ENCODE results near the gene RAB3GAP1. TPM values are rescaled to one million over a fixed set of nuclear protein-coding genes. Genes with fewer than 3 reads are reported as not detected.

Gene RAB3GAP1
- 46.7 and 48.3 TPM in 2 replicates for total RNA-seq
- long read RNA-seq, full-length matches to known transcripts = 13 of 84 reads
- long read RNA-seq, partial matches to known transcripts = 58 of 84 reads
- long read RNA-seq, other reads (novel, unspliced or antisense) = 13 of 84 reads

DNA sequence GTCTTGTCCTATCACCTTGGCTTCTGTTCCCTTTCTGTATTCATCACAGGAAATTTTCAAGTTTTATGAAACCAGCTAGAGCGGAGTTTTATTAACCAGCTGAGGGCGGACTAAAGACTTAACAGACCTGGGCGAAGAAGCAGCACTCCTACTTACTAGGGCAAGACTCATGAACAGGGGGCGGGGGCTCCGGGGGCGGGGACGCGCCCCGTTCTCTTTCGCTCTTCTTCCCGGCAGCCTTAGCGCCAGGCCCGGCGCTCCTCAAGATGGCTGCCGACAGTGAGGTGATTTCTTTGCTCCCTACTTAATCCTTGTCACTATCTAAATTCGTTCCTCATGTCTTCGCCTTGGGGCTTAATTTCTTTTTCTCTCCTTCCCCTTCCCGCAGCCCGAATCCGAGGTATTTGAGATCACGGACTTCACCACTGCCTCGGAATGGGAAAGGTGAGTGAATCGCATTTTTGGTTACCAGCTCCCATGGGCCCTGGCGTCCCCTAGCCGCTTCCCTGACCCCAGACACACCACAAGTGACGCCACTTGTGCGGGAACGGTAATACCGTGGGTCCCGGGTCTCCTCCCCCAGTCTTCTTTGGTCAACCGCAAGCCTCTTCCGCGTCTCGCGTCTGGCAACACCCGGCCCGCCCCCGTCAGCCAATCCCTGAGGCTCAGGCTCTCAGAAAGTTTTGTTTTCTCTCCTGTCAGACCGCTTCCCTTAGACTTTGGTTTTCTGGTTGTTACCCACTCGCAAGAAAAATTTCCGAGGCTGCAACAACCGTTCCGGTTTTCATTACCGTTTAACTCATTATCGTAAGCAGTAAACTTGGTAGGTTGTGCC is at the start of gene RAB3GAP1:
Gene RAB3GAP1, plus strand, starts transcription at position 251 of the 835 bp plus-strand sequence. Its CDS starts 16 bp downstream, at position 267.
- DNase-seq (ENCODE audit: extremely low spot score, unreplicated experiment) = peak; percentile 88
- Mint-ChIP-seq H3K36me3 (ENCODE audit: unreplicated experiment) (peaks cover 6% of the 10 kb centered on the region), H3K9me3 (ENCODE audit: unreplicated experiment) (no peaks in the 10 kb centered on the region), H3K27me3 (ENCODE audit: unreplicated experiment) (no peaks in the 10 kb centered on the region), H3K4me1 (ENCODE audit: unreplicated experiment) (peaks cover 37% of the 10 kb centered on the region), H3K27ac (ENCODE audit: unreplicated experiment) (peak within 1 kb of the TSS; percentile 98), H3K4me3 (ENCODE audit: unreplicated experiment) (peak within 1 kb of the TSS; percentile 98)
- TF ChIP-seq, protein P1, sequence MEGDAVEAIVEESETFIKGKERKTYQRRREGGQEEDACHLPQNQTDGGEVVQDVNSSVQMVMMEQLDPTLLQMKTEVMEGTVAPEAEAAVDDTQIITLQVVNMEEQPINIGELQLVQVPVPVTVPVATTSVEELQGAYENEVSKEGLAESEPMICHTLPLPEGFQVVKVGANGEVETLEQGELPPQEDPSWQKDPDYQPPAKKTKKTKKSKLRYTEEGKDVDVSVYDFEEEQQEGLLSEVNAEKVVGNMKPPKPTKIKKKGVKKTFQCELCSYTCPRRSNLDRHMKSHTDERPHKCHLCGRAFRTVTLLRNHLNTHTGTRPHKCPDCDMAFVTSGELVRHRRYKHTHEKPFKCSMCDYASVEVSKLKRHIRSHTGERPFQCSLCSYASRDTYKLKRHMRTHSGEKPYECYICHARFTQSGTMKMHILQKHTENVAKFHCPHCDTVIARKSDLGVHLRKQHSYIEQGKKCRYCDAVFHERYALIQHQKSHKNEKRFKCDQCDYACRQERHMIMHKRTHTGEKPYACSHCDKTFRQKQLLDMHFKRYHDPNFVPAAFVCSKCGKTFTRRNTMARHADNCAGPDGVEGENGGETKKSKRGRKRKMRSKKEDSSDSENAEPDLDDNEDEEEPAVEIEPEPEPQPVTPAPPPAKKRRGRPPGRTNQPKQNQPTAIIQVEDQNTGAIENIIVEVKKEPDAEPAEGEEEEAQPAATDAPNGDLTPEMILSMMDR (IDR thresholded peaks at IDR 0.05) = no peak

DNA sequence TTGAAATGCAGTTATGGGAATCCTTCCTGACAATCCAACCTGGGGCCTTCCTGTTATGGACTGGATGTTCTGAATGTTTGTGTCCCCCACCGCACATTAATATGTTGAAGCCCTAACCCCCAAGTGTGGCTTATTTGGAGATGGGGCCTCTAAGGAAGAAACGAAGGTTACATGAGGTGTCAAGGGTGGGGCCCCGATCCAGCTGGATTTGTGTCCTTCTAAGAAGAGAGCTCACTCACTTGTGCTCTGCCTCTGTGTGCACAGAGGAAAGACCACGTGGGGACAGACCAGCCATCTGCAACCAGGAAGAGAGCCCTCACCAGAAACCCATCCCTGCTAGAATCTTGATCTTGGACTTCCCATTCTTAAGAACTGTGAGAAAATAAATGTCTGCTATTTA is 49.3 kb upstream of the RAB3GAP1 start:
- H3K9me3 Mint-ChIP-seq (ENCODE audit: unreplicated experiment) = no peaks in the 10 kb centered on the region
- TF ChIP-seq, protein P1 (IDR thresholded peaks at IDR 0.05) = no peak
- H3K4me3 Mint-ChIP-seq (ENCODE audit: unreplicated experiment) = no peak overlapping the region
- H3K36me3 Mint-ChIP-seq (ENCODE audit: unreplicated experiment) = no peaks in the 10 kb centered on the region
- no peak overlapping the region for H3K27ac Mint-ChIP-seq (ENCODE audit: unreplicated experiment)
- no peak for DNase-seq (ENCODE audit: extremely low spot score, unreplicated experiment)
- H3K4me1 Mint-ChIP-seq (ENCODE audit: unreplicated experiment) = peaks cover 4% of the 10 kb centered on the region
- peaks cover 53% of the 10 kb centered on the region for H3K27me3 Mint-ChIP-seq (ENCODE audit: unreplicated experiment)

DNA sequence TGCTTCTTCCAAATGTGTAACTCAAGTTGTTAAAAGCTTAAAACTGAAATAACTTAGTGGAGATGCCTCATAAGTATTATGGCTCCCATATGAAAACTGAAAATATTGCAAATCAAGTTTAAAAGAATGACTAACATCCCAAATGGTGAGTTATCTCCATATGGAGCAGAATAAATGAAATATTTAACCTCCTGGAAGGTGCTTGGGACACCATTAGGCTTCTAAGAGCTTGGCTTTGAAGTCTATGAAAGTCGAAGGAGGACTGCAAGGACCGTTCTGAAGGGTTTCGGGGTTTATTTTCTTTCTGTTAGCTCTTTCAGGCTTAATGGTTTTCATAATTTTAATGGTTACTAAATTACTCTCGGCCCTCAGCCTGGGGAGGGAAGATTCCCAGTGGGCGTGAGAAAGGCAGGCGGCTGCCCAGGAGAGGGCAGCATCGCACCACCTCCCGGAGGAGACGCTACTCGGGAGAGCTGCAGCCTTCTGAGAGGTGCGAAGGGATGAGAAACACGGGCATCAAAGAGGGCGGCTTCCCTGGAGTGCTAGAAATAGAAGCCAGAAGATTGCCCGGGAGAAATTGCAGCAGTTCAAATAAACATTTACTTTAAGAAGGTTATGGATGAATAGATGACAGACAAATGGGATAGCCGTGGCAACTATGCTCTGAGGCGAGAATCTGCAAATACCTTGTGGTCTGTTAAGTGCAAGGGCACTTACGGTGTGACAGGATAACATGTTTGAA is 47.9 kb upstream of the RAB3GAP1 start:
- H3K27ac Mint-ChIP-seq (ENCODE audit: unreplicated experiment) = no peak overlapping the region
- H3K4me3 Mint-ChIP-seq (ENCODE audit: unreplicated experiment) = peak overlapping the region; percentile 9
- peak; percentile 88 for DNase-seq (ENCODE audit: extremely low spot score, unreplicated experiment)
- H3K9me3 Mint-ChIP-seq (ENCODE audit: unreplicated experiment) = no peaks in the 10 kb centered on the region
- H3K27me3 Mint-ChIP-seq (ENCODE audit: unreplicated experiment) = peaks cover 44% of the 10 kb centered on the region
- peaks cover 4% of the 10 kb centered on the region for H3K4me1 Mint-ChIP-seq (ENCODE audit: unreplicated experiment)
- TF ChIP-seq, protein P1 (IDR thresholded peaks at IDR 0.05) = peak; percentile 98
- H3K36me3 Mint-ChIP-seq (ENCODE audit: unreplicated experiment) = no peaks in the 10 kb centered on the region

DNA sequence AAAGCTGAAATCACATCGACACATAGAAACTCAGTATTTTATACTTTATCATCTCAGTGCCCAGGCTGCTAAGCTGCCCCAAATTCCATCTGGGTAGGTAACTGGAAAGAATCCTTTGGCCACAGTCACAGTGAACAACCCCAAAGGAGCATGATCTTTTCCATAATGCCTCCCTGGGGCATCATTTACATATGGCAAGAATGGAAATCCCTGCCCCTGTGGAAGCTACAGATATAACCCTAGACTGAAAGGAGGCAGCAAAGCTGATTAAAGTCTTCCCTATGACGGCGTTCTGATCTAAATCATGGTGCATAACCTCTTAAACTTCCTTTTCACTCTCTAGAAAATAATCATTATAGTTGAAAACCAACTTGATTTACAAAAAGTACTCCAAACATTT is 46.3 kb upstream of the RAB3GAP1 start:
- H3K4me1 Mint-ChIP-seq (ENCODE audit: unreplicated experiment) = peaks cover 4% of the 10 kb centered on the region
- TF ChIP-seq, protein P1 (IDR thresholded peaks at IDR 0.05) = no peak
- H3K36me3 Mint-ChIP-seq (ENCODE audit: unreplicated experiment) = no peaks in the 10 kb centered on the region
- no peak overlapping the region for H3K4me3 Mint-ChIP-seq (ENCODE audit: unreplicated experiment)
- DNase-seq (ENCODE audit: extremely low spot score, unreplicated experiment) = no peak
- peaks cover 37% of the 10 kb centered on the region for H3K27me3 Mint-ChIP-seq (ENCODE audit: unreplicated experiment)
- H3K9me3 Mint-ChIP-seq (ENCODE audit: unreplicated experiment) = no peaks in the 10 kb centered on the region
- H3K27ac Mint-ChIP-seq (ENCODE audit: unreplicated experiment) = no peak overlapping the region

DNA sequence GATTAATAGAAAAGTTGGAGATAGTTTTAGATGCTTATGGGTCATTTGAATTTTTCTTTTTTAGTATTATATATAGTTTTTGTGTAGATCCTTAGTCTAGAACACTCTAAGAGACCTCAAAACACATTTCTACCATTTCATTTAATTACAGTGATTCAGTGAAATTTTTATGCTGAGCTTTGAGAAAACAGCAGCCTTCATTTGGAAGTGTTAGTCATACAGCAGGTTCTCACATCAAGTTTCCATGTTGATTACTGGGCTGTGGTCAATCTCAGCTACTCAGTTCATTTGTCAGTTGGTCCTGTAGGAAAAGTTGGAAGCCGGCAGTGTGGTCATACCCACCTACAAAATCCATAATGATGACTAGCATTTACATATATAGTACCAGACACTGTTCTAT is 42.8 kb upstream of the RAB3GAP1 start:
- H3K9me3 Mint-ChIP-seq (ENCODE audit: unreplicated experiment) = no peaks in the 10 kb centered on the region
- no peak overlapping the region for H3K27ac Mint-ChIP-seq (ENCODE audit: unreplicated experiment)
- H3K4me1 Mint-ChIP-seq (ENCODE audit: unreplicated experiment) = peaks cover under 1% of the 10 kb centered on the region

More for the DNA sequence above, 42.8 kb upstream of the RAB3GAP1 start:
- DNase-seq (ENCODE audit: extremely low spot score, unreplicated experiment) = no peak
- Mint-ChIP-seq H3K36me3 (ENCODE audit: unreplicated experiment) (no peaks in the 10 kb centered on the region), H3K27me3 (ENCODE audit: unreplicated experiment) (peaks cover 46% of the 10 kb centered on the region), H3K4me3 (ENCODE audit: unreplicated experiment) (no peak overlapping the region)
- TF ChIP-seq, protein P1 (IDR thresholded peaks at IDR 0.05) = no peak
